NCI-H1694 treated with DMSO at 0.1 percent for 48 hours (cell line): Measurements from ENCODE around the gene TEX13B.

Experiments
- DNase-seq: peaks from one replicate; lab custom pipeline; 2025; lab: John Stamatoyannopoulos, UW

TEX13B gene

GRCh38 chrX:107936434-107936730 is 45.8 kb downstream of the TEX13B start:
- no peak for DNase-seq

GRCh38 chrX:107935664-107936433 is 46.3 kb downstream of the TEX13B start:
- DNase-seq: no peak

DNA sequence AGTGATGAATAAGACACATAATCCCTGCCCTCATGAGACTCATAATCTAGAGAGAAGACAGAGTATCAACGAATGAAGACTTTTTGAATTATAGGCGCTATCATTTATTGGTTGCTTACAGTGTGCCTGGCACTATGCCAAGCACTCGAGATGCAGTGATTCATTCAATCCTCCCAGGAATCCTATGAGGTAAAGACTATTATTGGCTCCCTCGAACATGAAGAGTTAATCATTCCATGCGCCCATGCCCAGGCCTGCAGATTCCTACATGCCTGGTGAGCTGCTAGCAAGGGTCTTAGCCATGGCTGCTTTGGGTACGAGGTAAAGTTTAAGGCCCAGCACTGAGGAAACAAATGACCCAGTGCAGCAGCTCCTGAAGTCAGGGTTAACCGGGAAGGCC is 47.0 kb downstream of the TEX13B start:
- DNase-seq: no peak

GRCh38 chrX:107934262-107934661 is 47.9 kb downstream of the TEX13B start:
- no peak for DNase-seq
